Neural progenitor cell (in vitro differentiated cells): ENCODE measurements around the gene MT1G. TPM values are rescaled to one million over a fixed set of nuclear protein-coding genes. Genes with fewer than 3 reads are reported as not detected.

Experiments used
- DNase-seq: peaks from one replicate; pipeline ENCODE4 v3.0.0-alpha.2; 2016; ENCODE audit warnings: low spot score
- H2AFZ ChIP-seq: fragments of 200-600 bp; sonication (generic); replicated peaks from 2 replicates; pipeline ENCODE4 v1.6.1; 2016; ENCODE audit warnings: antibody characterized with exemption
- H3F3A ChIP-seq: fragments of 200-600 bp; sonication (generic); 2 replicates; pipeline ENCODE4 v1.6.1; 2016; ENCODE audit warnings: antibody characterized with exemption, low read depth
- H3K27ac ChIP-seq: fragments of 200-600 bp; sonication (generic); 2 replicates; pipeline ENCODE4 v1.5.1; 2016; ENCODE audit warnings: mild to moderate bottlenecking
- H3K27me3 ChIP-seq: fragments of 200-600 bp; sonication (generic); 2 replicates; pipeline ENCODE4 v1.6.1; 2016; ENCODE audit warnings: mild to moderate bottlenecking, moderate library complexity
- H3K36me3 ChIP-seq: fragments of 200-600 bp; sonication (generic); 2 replicates; pipeline ENCODE4 v1.5.1; 2016
- H3K4me1 ChIP-seq: fragments of 200-600 bp; sonication (generic); 2 replicates; pipeline ENCODE4 v1.6.1; 2016; ENCODE audit warnings: mixed run types
- H3K4me2 ChIP-seq: fragments of 200-600 bp; sonication (generic); 2 replicates; pipeline ENCODE4 v1.6.1; 2016
- H3K4me3 ChIP-seq: fragments of 200-600 bp; sonication (generic); 2 replicates; pipeline ENCODE4 v1.5.1; 2016
- H3K79me2 ChIP-seq: fragments of 200-600 bp; sonication (generic); 2 replicates; pipeline ENCODE4 v1.6.1; 2016; ENCODE audit warnings: low read depth
- H3K9ac ChIP-seq: fragments of 200-600 bp; sonication (generic); 2 replicates; pipeline ENCODE4 v1.6.1; 2016
- H3K9me3 ChIP-seq: fragments of 200-600 bp; sonication (generic); 2 replicates; pipeline ENCODE4 v1.5.1; 2016; ENCODE audit warnings: low read depth
- H4K20me1 ChIP-seq: fragments of 200-600 bp; sonication (generic); 2 replicates; pipeline ENCODE4 v1.6.1; 2016; ENCODE audit warnings: low read depth
- H3K27ac Mint-ChIP-seq: 3 replicates; pipeline ENCODE4 v1.8.0; 2021; ENCODE audit warnings: mixed read lengths
- H3K27me3 Mint-ChIP-seq: 2 replicates; pipeline ENCODE4 v1.8.0; 2022; ENCODE audit warnings: low read depth, mild to moderate bottlenecking, inconsistent platforms, moderate library complexity, mixed read lengths; ENCODE audit not compliant: insufficient read depth
- H3K36me3 Mint-ChIP-seq: 3 replicates; pipeline ENCODE4 v1.8.0; 2021; ENCODE audit warnings: mixed read lengths
- H3K4me1 Mint-ChIP-seq: 3 replicates; pipeline ENCODE4 v1.8.0; 2021; ENCODE audit warnings: mixed read lengths
- H3K4me3 Mint-ChIP-seq: 3 replicates; pipeline ENCODE4 v1.8.0; 2021; ENCODE audit warnings: mild to moderate bottlenecking, moderate library complexity, mixed read lengths
- H3K9me3 Mint-ChIP-seq: 3 replicates; pipeline ENCODE4 v1.8.0; 2020; ENCODE audit warnings: mixed read lengths
- EZH2 ChIP-seq: fragments of 200-600 bp; sonication (generic); IDR thresholded peaks from 2 replicates; pipeline ENCODE4 v1.6.1; 2017; ENCODE audit warnings: antibody characterized with exemption, mild to moderate bottlenecking, moderate library complexity
- EZH2phosphoT487 ChIP-seq: fragments of 200-600 bp; sonication (generic); IDR thresholded peaks from 2 replicates; pipeline ENCODE4 v1.6.1; 2017; ENCODE audit warnings: antibody characterized with exemption
- total RNA-seq: library from RNA; depleted of rRNA; stranded (reverse); fragments of >200 nt; gene quantifications from 2 replicates; pipeline ENCODE4 v1.2.3, GENCODE V29; 2015; ENCODE audit warnings: low replicate concordance
- TF ChIP-seq, protein P1 (sequence below): fragments of 200-600 bp; sonication (generic); IDR thresholded peaks from 2 replicates; pipeline ENCODE4 v1.5.1; 2017; ENCODE audit warnings: antibody characterized with exemption, mild to moderate bottlenecking

MT1G gene
- total RNA-seq, 1 donor from 2014 or later = not detected

DNA sequence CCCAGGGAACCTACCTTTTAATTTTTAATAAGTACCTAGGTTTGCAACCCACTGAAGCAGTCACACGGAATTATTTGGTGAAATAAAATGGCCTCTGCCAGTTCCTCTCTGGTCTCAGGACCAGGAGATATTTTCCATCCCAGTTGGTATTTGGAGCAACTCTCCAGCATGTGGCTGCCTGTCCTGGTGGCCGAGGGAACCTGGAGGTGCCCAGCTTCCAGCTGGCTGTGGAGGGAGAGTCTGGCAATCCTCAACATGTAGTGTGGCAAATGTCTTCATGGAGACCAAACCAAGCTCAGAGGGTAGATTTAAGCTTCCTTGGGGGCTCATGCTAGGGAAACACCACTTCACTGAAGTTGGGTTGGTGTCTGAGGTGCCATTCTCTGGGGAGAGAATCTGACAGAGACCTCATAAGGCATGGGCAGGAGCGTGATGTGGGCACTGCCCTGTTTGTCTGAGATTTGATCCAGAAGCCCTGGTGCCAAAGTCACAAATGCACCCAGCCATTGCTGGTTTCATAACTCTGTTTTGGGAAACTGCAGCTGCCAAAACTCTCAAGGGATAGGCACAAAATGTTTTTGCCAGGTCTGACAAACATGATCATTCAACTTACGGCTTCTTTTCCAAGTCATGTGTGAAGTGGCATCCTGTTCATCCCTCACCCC lies 17.2 kb upstream of the MT1G start:
- H3K4me1 Mint-ChIP-seq = peaks cover 24% of the 10 kb centered on the region
- Histone ChIP-seq H3K9ac (no peak overlapping the region), H2AFZ (no peak overlapping the region), H3K27ac (no peak overlapping the region), H3K4me1 (peaks cover 5% of the 10 kb centered on the region), H3K4me2 (no peak overlapping the region), H3K36me3 (no peaks in the 10 kb centered on the region), H3K27me3 (peaks cover 48% of the 10 kb centered on the region), H3K4me3 (no peak overlapping the region), H4K20me1 (no peaks in the 10 kb centered on the region), H3K9me3 (no peaks in the 10 kb centered on the region), H3K79me2 (no peaks in the 10 kb centered on the region), H3F3A (peaks cover 5% of the 10 kb centered on the region)
- TF ChIP-seq EZH2 = no peak
- no peak for TF ChIP-seq EZH2phosphoT487
- TF ChIP-seq, protein P1, sequence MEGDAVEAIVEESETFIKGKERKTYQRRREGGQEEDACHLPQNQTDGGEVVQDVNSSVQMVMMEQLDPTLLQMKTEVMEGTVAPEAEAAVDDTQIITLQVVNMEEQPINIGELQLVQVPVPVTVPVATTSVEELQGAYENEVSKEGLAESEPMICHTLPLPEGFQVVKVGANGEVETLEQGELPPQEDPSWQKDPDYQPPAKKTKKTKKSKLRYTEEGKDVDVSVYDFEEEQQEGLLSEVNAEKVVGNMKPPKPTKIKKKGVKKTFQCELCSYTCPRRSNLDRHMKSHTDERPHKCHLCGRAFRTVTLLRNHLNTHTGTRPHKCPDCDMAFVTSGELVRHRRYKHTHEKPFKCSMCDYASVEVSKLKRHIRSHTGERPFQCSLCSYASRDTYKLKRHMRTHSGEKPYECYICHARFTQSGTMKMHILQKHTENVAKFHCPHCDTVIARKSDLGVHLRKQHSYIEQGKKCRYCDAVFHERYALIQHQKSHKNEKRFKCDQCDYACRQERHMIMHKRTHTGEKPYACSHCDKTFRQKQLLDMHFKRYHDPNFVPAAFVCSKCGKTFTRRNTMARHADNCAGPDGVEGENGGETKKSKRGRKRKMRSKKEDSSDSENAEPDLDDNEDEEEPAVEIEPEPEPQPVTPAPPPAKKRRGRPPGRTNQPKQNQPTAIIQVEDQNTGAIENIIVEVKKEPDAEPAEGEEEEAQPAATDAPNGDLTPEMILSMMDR = no peak
- peaks cover 3% of the 10 kb centered on the region for H3K36me3 Mint-ChIP-seq
- H3K27ac Mint-ChIP-seq = no peak overlapping the region
- peaks cover 20% of the 10 kb centered on the region for H3K27me3 Mint-ChIP-seq
- H3K9me3 Mint-ChIP-seq = peaks cover 14% of the 10 kb centered on the region
- no peak overlapping the region for H3K4me3 Mint-ChIP-seq
- no peak for DNase-seq

DNA sequence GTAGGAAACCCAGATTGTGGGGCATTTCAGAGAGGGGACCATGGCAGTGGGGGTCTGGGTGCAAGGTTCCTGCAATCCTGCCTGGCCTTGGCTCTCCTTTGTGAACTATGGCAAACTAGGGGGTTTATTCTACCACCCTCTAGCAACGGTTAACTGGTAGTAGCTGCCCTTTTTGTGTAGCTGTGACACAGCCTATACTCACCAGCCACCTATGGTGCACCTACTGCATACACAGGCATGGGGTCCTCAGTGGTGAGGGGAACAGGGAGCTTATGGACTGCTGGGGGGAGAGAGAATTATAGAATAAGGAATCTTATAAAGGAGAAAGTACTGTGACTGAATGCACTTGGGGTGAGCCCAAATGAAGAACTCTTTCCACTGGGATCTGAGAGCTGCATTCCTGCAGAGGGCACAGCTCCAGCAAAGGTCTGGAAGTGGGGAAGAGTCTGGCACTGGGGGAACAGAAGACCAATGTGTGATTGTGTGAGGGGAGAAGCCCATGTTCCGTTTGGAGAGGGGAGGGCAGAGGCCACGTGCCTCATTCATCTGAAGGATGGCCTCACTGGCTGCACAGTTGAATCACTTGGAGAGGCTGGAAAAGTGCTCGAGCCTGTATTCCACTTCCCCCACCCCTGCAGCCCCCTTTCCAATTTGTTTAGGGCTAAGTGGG lies 16.5 kb upstream of the MT1G start:
- Histone ChIP-seq H3K27ac (no peak overlapping the region), H3F3A (peaks cover 5% of the 10 kb centered on the region), H3K9ac (no peak overlapping the region), H2AFZ (no peak overlapping the region), H4K20me1 (no peaks in the 10 kb centered on the region), H3K27me3 (peaks cover 53% of the 10 kb centered on the region), H3K9me3 (no peaks in the 10 kb centered on the region), H3K79me2 (no peaks in the 10 kb centered on the region), H3K36me3 (no peaks in the 10 kb centered on the region), H3K4me2 (no peak overlapping the region), H3K4me3 (no peak overlapping the region), H3K4me1 (peaks cover 5% of the 10 kb centered on the region)
- Mint-ChIP-seq H3K27me3 (peaks cover 17% of the 10 kb centered on the region), H3K4me3 (peak overlapping the region; percentile 89), H3K27ac (no peak overlapping the region), H3K4me1 (peaks cover 24% of the 10 kb centered on the region), H3K9me3 (peaks cover 14% of the 10 kb centered on the region), H3K36me3 (peaks cover 3% of the 10 kb centered on the region)
- no peak for DNase-seq
- TF ChIP-seq EZH2phosphoT487 (no peak), EZH2 (no peak)
- TF ChIP-seq, protein P1 = no peak

DNA sequence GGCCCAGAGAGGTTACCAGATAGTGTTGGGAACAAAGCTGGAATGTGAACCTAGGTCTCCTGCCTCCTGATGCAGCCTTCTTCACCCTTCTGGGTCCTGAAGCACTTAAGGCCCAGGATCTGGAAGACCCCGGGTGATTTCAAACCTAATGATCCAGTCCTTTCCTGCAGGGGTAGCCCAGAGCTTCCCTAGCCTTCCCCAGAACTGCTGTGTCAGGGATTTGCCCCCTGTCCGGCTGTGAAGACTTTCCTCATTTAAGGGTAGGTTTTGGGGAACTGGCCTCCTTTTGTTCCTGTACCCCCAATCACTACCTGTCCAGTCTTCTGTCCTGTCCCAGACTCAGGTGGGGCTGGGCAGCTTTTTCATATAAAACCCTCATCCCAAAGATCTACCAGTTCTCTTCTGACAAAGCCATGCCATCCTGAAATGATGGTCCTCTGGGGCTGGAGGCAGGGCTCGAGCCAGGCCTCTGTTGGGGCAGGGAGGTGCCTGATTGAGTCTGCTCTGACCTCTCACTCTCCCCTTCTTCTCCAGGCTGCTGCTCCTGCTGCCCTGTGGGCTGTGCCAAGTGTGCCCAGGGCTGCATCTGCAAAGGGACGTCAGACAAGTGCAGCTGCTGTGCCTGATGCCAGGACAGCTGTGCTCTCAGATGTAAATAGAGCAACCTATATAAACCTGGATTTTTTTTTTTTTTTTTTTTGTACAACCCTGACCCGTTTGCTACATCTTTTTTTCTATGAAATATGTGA lies 15.7 kb upstream of the MT1G start:
- H3K4me1 ChIP-seq = peaks cover 5% of the 10 kb centered on the region
- no peaks in the 10 kb centered on the region for H3K9me3 ChIP-seq
- H3K27me3 Mint-ChIP-seq = peaks cover 17% of the 10 kb centered on the region
- H3K36me3 ChIP-seq = no peaks in the 10 kb centered on the region
- H4K20me1 ChIP-seq = no peaks in the 10 kb centered on the region
- DNase-seq = no peak
- H3K27me3 ChIP-seq = peaks cover 61% of the 10 kb centered on the region
- H3K27ac Mint-ChIP-seq = no peak overlapping the region
- H3K4me1 Mint-ChIP-seq = peaks cover 22% of the 10 kb centered on the region
- no peak overlapping the region for H3K4me3 ChIP-seq
- H3K4me3 Mint-ChIP-seq = peak overlapping the region; percentile 89
- H3K9ac ChIP-seq = no peak overlapping the region
- H3K27ac ChIP-seq = no peak overlapping the region
- H3K9me3 Mint-ChIP-seq = peaks cover 14% of the 10 kb centered on the region
- peak overlapping the region; percentile 93 for H3K4me2 ChIP-seq
- H3F3A ChIP-seq = peaks cover 5% of the 10 kb centered on the region
- H2AFZ ChIP-seq = no peak overlapping the region
- no peaks in the 10 kb centered on the region for H3K79me2 ChIP-seq
- TF ChIP-seq, protein P1 = no peak
- no peak for TF ChIP-seq EZH2phosphoT487
- no peak for TF ChIP-seq EZH2
- H3K36me3 Mint-ChIP-seq = peaks cover 3% of the 10 kb centered on the region
